Spinal cord (tissue), 10 donors: ENCODE results near the gene NCOA1. TPM values are rescaled to one million over a fixed set of nuclear protein-coding genes. Genes with fewer than 3 reads are reported as not detected.

Experiments used
- DNase-seq, 6 donors: peaks; one replicate each; pipeline versions ENCODE4 v3.0.0 to v3.0.0-alpha.2; 2013 to 2015; ENCODE audit warnings: low spot score in 6 of 6, low read depth in 4 of 6
- H3K27ac ChIP-seq: one replicate; pipeline ENCODE4 v1.5.1; 2013; ENCODE audit warnings: low read depth, low read length, control low read depth
- H3K27me3 ChIP-seq: one replicate; pipeline ENCODE4 v1.6.1; 2013; ENCODE audit warnings: low read length; ENCODE audit not compliant: control insufficient read depth, insufficient read depth
- H3K36me3 ChIP-seq: one replicate; pipeline ENCODE4 v1.6.1; 2013; ENCODE audit warnings: low read length; ENCODE audit not compliant: control insufficient read depth, insufficient read depth
- H3K4me1 ChIP-seq: one replicate; pipeline ENCODE4 v1.6.1; 2013; ENCODE audit warnings: low read length; ENCODE audit not compliant: control insufficient read depth, insufficient read depth
- H3K4me3 ChIP-seq: one replicate; pipeline ENCODE4 v1.5.1; 2013; ENCODE audit warnings: low read depth, low read length, control low read depth
- H3K9me3 ChIP-seq: one replicate; pipeline ENCODE4 v1.6.1; 2013; ENCODE audit warnings: low read length; ENCODE audit not compliant: control insufficient read depth, insufficient read depth
- WGBS: methylation state at CpG from one replicate; pipeline ENCODE4 v1.1.5; 2013; ENCODE audit warnings: missing lambda C conversion rate; ENCODE audit not compliant: insufficient coverage; 5-methylcytosine and 5-hydroxymethylcytosine counted together
- polyA plus RNA-seq, 2 donors: library from polyadenylated mRNA; unstranded; fragments of 120-200 nt; gene quantifications; one replicate each; pipeline ENCODE4 v1.2.1, GENCODE V29; 2013; ENCODE audit not compliant: insufficient read length in 2 of 2
- total RNA-seq, 2 donors: library from RNA; depleted of rRNA in 1 of 2; stranded (reverse); fragments of 120-200 nt in 1 of 2; fragments of >200 nt in 1 of 2; gene quantifications; one replicate each; pipeline versions ENCODE4 v1.2.3 to v1.2.4, GENCODE V29; 2013 to 2014
- donor health status: healthy.

The NCOA1 gene
- total and polyA plus RNA-seq, 4 donors: 50.3 to 87.7 (median 73.1) TPM

DNA sequence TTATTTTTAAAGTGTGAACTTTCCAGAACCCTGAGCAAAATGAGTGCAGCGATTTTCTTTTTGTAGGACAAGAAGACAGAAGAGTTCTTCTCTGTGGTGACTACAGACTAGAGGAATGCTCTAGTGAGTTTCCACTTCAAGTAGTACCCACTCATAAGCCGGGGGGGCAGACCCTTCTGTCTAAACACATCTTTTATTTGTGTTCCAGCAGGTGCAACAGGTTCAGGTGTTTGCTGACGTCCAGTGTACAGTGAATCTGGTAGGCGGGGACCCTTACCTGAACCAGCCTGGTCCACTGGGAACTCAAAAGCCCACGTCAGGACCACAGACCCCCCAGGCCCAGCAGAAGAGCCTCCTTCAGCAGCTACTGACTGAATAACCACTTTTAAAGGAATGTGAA lies 277.0 kb downstream of the NCOA1 start:
- H3K27me3 ChIP-seq: no peaks in the 10 kb centered on the region
- H3K4me3 ChIP-seq: no peak overlapping the region
- H3K36me3 ChIP-seq: peaks cover 28% of the 10 kb centered on the region
- 96% methylated on average over 2 of the region's 5 CpGs for WGBS
- H3K9me3 ChIP-seq: no peaks in the 10 kb centered on the region
- no peak overlapping the region for H3K27ac ChIP-seq
- no peak for DNase-seq
- H3K4me1 ChIP-seq: no peaks in the 10 kb centered on the region

DNA sequence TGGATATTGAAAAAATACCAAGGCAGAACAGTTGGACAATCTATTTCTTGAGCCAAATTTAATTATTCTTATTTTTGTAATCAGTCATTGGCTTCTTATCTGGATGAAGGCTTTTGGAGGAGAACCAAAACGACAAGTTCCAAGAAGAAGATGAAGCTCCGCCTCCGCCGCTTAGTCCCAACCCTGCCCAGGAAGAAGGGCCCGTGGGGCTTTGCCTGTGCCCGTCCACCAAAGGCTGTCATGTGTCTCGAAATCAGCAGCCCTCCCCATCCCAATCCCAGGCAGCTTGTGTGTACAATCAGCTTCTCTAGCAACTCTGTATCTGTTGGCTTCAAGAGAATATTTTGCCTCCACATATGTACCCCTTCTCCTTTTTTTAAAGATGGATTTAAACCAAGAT lies 277.5 kb downstream of the NCOA1 start:
- Histone ChIP-seq H3K4me1 (no peaks in the 10 kb centered on the region), H3K9me3 (no peaks in the 10 kb centered on the region), H3K36me3 (peaks cover 26% of the 10 kb centered on the region), H3K27ac (no peak overlapping the region), H3K27me3 (no peaks in the 10 kb centered on the region), H3K4me3 (no peak overlapping the region)
- WGBS: 90% methylated on average over 6 of the region's 7 CpGs
- DNase-seq: peak in 1 of 6 donors; percentile 83

DNA sequence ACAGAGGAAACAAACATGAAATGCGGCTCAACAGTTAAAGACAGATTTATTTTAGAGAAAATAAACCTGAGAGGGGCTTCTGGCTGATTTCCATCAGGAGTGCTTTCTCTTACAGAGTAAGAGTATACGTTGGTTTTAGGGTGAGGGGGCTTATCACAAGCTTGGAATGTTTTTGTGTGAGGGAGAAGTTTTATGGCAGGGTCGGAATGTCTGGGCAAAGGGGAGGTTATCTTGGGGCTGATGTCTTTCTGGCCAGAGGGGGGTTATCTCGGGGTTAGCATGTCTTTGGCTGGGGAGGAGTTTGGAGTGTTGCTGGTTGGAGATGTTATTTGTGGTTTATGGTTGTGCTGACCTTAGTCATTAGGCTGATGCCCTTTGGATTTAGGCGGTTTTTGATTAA lies 280.0 kb downstream of the NCOA1 start:
- H3K9me3 ChIP-seq: no peaks in the 10 kb centered on the region
- 88% methylated on average over 4 of the region's 5 CpGs for WGBS
- H3K36me3 ChIP-seq: peaks cover 12% of the 10 kb centered on the region
- no peak overlapping the region for H3K4me3 ChIP-seq
- no peaks in the 10 kb centered on the region for H3K4me1 ChIP-seq
- H3K27me3 ChIP-seq: no peaks in the 10 kb centered on the region
- no peak for DNase-seq
- no peak overlapping the region for H3K27ac ChIP-seq

GRCh38 chr2:24771764-24772586 lies 280.9 kb downstream of the NCOA1 start:
- H3K4me1 ChIP-seq: no peaks in the 10 kb centered on the region
- no peak overlapping the region for H3K27ac ChIP-seq
- H3K36me3 ChIP-seq: peaks cover 7% of the 10 kb centered on the region
- WGBS: 89% methylated on average over 4 of the region's 5 CpGs
- peak in 2 of 6 donors; percentile 15 to 25 for DNase-seq
- H3K4me3 ChIP-seq: no peak overlapping the region
- no peaks in the 10 kb centered on the region for H3K9me3 ChIP-seq
- H3K27me3 ChIP-seq: no peaks in the 10 kb centered on the region

DNA sequence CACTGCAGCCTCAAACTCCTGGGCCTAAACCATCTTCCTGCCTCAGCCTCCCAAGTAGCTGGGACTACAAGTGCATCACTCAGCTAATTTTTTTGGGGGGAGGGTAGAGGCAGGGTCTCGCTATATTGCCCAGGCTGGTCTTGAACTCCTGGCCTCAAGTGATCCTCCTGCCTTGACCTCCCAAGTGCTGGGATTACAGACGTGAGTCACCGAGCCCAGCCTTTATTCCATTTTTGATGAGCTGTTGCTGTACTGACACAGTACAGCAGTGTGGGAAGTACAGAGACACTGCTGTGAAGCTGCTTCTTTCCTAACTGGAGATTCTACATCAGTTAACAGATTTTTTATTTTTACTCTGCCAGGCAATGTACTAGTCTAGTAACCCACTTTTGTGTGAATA lies 283.3 kb downstream of the NCOA1 start:
- Histone ChIP-seq H3K27me3 (no peaks in the 10 kb centered on the region), H3K4me1 (no peaks in the 10 kb centered on the region), H3K27ac (no peak overlapping the region), H3K4me3 (no peak overlapping the region), H3K9me3 (no peaks in the 10 kb centered on the region), H3K36me3 (no peaks in the 10 kb centered on the region)
- DNase-seq: no peak
- WGBS: 76% methylated on average over 3 of the region's 3 CpGs

GRCh38 chr2:24779116-24779515 lies 288.1 kb downstream of the NCOA1 start:
- H3K36me3 ChIP-seq: no peaks in the 10 kb centered on the region
- H3K27me3 ChIP-seq: no peaks in the 10 kb centered on the region
- 100% methylated on average over 2 of the region's 2 CpGs for WGBS
- no peak overlapping the region for H3K4me3 ChIP-seq
- H3K27ac ChIP-seq: no peak overlapping the region
- no peaks in the 10 kb centered on the region for H3K4me1 ChIP-seq
- H3K9me3 ChIP-seq: no peaks in the 10 kb centered on the region
- no peak for DNase-seq

DNA sequence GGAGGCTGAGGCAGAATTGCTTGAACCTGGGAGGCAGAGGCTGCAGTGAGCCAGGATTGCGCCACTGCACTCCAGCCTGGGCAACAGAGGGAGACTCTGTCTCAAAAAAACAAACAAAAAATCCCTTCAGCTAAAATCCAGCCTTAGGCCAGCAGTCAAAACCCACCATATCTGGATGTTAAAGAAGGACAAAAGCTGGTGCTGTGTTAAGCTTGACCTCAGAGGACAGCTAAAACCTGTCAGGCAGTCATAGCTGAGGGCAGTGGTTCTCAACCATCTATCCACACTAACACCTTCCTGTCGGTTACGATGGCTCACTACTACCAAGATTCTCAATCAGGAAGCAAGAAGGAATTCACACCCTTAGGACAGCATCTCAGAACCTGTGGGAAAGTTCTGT lies 292.6 kb downstream of the NCOA1 start:
- no CpG with 5 or more reads among the region's 3 CpGs for WGBS
- no peaks in the 10 kb centered on the region for H3K4me1 ChIP-seq
- H3K36me3 ChIP-seq: no peaks in the 10 kb centered on the region
- no peaks in the 10 kb centered on the region for H3K27me3 ChIP-seq
- H3K4me3 ChIP-seq: no peak overlapping the region
- no peak overlapping the region for H3K27ac ChIP-seq
- H3K9me3 ChIP-seq: no peaks in the 10 kb centered on the region
- DNase-seq: no peak

DNA sequence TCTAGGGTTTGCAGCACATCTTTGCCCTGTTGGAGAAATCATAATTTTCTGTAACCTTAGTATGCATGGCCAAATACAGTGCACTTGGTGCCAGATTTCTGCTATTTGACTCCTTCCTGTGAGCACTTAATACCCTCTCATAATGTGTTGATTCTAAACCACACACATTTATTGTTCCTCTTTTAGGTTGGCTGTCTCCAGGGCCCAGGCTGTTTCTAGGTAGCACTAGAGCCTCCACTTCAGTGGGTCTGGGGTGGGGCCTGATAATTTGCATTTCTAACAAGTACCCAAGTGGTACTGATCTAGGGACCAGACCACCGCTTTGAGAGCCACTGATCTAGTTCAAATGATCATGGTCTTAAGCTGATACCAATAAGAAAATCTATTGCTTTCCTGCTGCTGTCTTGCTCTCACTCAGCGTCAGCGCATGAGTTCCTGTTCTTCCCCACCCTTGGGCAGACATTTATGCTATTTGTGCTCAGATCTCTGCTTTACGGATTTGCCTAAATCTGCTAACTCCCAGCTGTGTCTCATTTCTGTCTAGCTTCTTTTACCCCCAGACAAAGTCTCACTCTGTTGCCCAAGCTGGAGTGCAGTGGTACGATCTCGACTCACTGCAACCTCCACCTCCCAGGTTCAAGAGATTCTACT lies 294.7 kb downstream of the NCOA1 start:
- WGBS: 96% methylated on average over 5 of the region's 6 CpGs
- no peaks in the 10 kb centered on the region for H3K9me3 ChIP-seq

GRCh38 chr2:24787532-24787931 lies 296.5 kb downstream of the NCOA1 start:
- Histone ChIP-seq H3K27ac (no peak overlapping the region), H3K4me1 (no peaks in the 10 kb centered on the region), H3K4me3 (no peak overlapping the region), H3K27me3 (no peaks in the 10 kb centered on the region), H3K9me3 (no peaks in the 10 kb centered on the region), H3K36me3 (peaks cover 4% of the 10 kb centered on the region)
- 91% methylated on average over 2 of the region's 2 CpGs for WGBS
- no peak for DNase-seq

More for the DNA sequence above, 294.7 kb downstream of the NCOA1 start:
- H3K27ac ChIP-seq: no peak overlapping the region
- no peak overlapping the region for H3K4me3 ChIP-seq
- no peak for DNase-seq
- no peaks in the 10 kb centered on the region for H3K4me1 ChIP-seq
- peaks cover 4% of the 10 kb centered on the region for H3K36me3 ChIP-seq
- no peaks in the 10 kb centered on the region for H3K27me3 ChIP-seq

DNA sequence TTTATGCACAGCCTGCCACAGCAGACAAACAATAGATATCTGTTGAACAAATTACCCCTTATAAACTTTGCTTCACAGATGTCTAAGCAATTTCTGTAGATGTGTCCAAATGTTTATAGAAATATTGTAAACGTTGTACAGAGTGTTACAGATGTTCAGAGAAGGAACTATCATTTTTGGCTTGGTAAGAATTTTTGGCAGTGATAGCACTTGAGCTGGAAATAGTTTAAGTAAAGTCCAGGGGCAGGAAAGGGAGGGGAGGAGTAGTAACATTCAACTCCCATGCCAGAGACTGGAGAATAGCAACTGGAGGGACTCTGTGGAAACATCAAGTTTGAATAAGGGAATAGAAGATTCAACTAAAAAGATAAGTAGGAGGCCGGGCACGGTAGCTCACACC lies 297.8 kb downstream of the NCOA1 start:
- peaks cover 5% of the 10 kb centered on the region for H3K4me1 ChIP-seq
- no peaks in the 10 kb centered on the region for H3K27me3 ChIP-seq
- H3K27ac ChIP-seq: no peak overlapping the region
- no peak for DNase-seq
- peaks cover 4% of the 10 kb centered on the region for H3K36me3 ChIP-seq
- no peaks in the 10 kb centered on the region for H3K9me3 ChIP-seq
- H3K4me3 ChIP-seq: no peak overlapping the region
- WGBS: 100% methylated on average over 2 of the region's 3 CpGs
